ENCODE measurements around the gene TGIF1.

Gene TGIF1

DNA sequence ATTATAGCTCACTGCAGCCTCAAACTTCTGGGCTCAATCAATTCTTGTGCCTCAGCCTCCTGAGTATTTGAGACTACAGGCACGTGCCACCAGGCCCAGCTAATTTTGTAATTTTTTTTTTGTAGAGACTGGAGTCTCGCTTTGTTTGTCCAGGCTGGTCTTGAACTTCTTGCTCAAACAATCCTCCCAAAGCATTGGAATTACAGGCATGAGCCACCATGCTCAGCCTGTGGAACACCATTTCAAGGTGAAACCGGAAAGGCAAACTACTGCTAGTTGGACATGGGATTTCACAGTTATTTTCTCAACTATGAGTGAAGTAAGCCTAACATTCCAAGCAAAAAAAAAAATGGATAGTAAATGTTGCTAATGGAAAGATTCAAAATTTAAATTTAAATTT lies 20.9 kb upstream of the TGIF1 start:
- DNase-seq (ENCODE audit: low read depth, low spot score) = no peak
- Histone ChIP-seq H3K27me3 (ENCODE audit: control insufficient read depth, insufficient read depth, low read length) (no peaks in the 10 kb centered on the region), H3K27ac (ENCODE audit: low read length) (no peak overlapping the region), H3K9me3 (ENCODE audit: control insufficient read depth, insufficient read depth, low read length) (no peaks in the 10 kb centered on the region), H3K36me3 (ENCODE audit: control insufficient read depth, insufficient read depth, low read length) (no peaks in the 10 kb centered on the region), H3K4me1 (ENCODE audit: control insufficient read depth, insufficient read depth, low read length) (no peaks in the 10 kb centered on the region), H3K4me3 (ENCODE audit: low read length) (no peak overlapping the region)
- WGBS (ENCODE audit: insufficient coverage, insufficient read length) = no CpG with 5 or more reads among the region's 3 CpGs

DNA sequence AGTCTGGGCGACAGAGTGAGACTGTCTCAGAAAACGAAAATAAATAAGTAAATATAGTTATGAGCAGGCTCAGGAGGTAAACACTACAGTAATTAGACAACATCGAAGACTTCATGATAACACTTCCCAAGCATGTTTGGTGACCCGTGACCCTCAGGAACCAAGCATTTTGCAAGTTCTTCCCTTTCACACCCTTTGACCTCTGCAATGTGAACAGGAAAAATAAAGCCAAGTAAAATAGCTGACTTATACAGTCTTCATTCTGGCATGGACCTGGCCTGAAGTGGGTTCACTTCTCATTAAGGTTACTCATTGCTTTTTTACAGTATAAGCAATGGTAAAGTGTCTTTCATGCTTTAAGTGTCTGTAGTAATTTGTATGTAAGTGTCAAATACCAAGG lies 15.3 kb upstream of the TGIF1 start:
- no peak for DNase-seq (ENCODE audit: low read depth, low spot score)
- Histone ChIP-seq H3K27ac (ENCODE audit: low read length) (no peak overlapping the region), H3K9me3 (ENCODE audit: control insufficient read depth, insufficient read depth, low read length) (no peaks in the 10 kb centered on the region), H3K27me3 (ENCODE audit: control insufficient read depth, insufficient read depth, low read length) (no peaks in the 10 kb centered on the region), H3K4me1 (ENCODE audit: control insufficient read depth, insufficient read depth, low read length) (no peaks in the 10 kb centered on the region), H3K4me3 (ENCODE audit: low read length) (no peak overlapping the region), H3K36me3 (ENCODE audit: control insufficient read depth, insufficient read depth, low read length) (no peaks in the 10 kb centered on the region)
- WGBS (ENCODE audit: insufficient coverage, insufficient read length) = no CpG with 5 or more reads among the region's 4 CpGs

DNA sequence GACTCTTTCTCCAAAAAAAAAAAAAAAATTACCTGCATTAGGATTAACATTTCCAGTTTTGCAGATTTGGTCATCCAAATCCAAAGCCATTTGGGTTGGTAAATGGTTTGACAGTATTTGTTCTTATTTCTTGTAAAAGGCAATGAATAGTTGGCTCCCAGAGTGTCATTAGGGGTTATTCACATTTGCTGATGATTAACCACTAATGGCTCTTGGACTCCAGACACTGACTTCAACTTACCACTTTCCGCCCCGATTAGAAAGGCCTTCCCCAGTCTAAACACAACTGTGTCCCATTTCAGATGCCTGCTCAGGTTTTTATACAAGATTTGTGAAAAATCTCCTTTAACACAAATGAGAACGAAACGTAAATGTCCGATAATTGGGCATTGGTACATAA lies 9.6 kb upstream of the TGIF1 start:
- no peak overlapping the region for H3K4me3 ChIP-seq (ENCODE audit: low read length)
- no peak overlapping the region for H3K27ac ChIP-seq (ENCODE audit: low read length)
- H3K9me3 ChIP-seq (ENCODE audit: control insufficient read depth, insufficient read depth, low read length) = no peaks in the 10 kb centered on the region
- H3K36me3 ChIP-seq (ENCODE audit: control insufficient read depth, insufficient read depth, low read length) = no peaks in the 10 kb centered on the region
- no peak for DNase-seq (ENCODE audit: low read depth, low spot score)
- H3K4me1 ChIP-seq (ENCODE audit: control insufficient read depth, insufficient read depth, low read length) = 0 out of 2 replicates have a peak, but pooled peaks cover 2% of the 10 kb centered on the region
- H3K27me3 ChIP-seq (ENCODE audit: control insufficient read depth, insufficient read depth, low read length) = no peaks in the 10 kb centered on the region
- WGBS (ENCODE audit: insufficient coverage, insufficient read length) = no CpG with 5 or more reads among the region's 5 CpGs

DNA sequence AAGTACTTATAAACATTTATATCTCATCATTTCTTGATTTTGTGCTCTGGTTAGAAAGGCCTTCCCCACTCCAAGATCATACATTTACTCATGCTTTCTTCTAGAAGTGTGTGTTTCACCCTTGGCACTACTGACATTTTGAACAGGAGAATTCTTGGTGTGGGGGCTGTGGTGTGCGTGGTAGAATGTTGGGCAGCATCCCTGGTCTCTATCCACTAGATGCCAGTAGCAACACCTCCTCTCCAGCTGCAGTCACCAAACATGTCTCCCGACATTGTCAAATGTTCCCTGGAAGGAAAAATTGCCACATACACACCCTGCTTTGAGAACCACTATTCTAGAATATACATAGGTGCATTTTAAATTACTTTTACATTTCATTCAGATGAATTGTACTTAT lies 8.7 kb upstream of the TGIF1 start:
- Histone ChIP-seq H3K27me3 (ENCODE audit: control insufficient read depth, insufficient read depth, low read length) (no peaks in the 10 kb centered on the region), H3K27ac (ENCODE audit: low read length) (no peak overlapping the region), H3K4me3 (ENCODE audit: low read length) (no peak overlapping the region), H3K9me3 (ENCODE audit: control insufficient read depth, insufficient read depth, low read length) (no peaks in the 10 kb centered on the region), H3K4me1 (ENCODE audit: control insufficient read depth, insufficient read depth, low read length) (0 out of 2 replicates have a peak, but pooled peaks cover 2% of the 10 kb centered on the region), H3K36me3 (ENCODE audit: control insufficient read depth, insufficient read depth, low read length) (no peaks in the 10 kb centered on the region)
- no peak for DNase-seq (ENCODE audit: low read depth, low spot score)
- WGBS (ENCODE audit: insufficient coverage, insufficient read length) = no CpG with 5 or more reads among the region's 2 CpGs

DNA sequence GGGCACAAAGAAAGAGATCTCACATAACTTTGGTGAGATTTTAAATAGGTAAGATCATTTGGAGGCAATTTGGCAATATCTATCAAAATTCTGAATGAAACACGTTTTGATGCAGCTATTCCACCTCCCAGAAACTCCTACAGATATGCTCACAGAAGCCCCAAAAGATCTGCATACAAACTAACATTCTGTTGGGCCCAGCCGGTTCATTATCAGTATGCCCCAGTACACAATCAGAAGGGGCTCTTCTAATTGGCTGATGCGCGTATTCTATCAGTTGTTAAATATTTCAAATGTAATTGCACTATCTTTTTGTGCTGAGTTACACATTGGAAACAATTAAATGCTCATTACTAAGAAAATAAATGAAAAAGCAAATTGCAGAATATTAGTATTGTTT lies 7.1 kb upstream of the TGIF1 start:
- Histone ChIP-seq H3K4me1 (ENCODE audit: control insufficient read depth, insufficient read depth, low read length) (0 out of 2 replicates have a peak, but pooled peaks cover 2% of the 10 kb centered on the region), H3K27me3 (ENCODE audit: control insufficient read depth, insufficient read depth, low read length) (no peaks in the 10 kb centered on the region), H3K36me3 (ENCODE audit: control insufficient read depth, insufficient read depth, low read length) (no peaks in the 10 kb centered on the region), H3K4me3 (ENCODE audit: low read length) (no peak overlapping the region), H3K27ac (ENCODE audit: low read length) (no peak overlapping the region), H3K9me3 (ENCODE audit: control insufficient read depth, insufficient read depth, low read length) (no peaks in the 10 kb centered on the region)
- no peak for DNase-seq (ENCODE audit: low read depth, low spot score)
- no CpG with 5 or more reads among the region's 4 CpGs for WGBS (ENCODE audit: insufficient coverage, insufficient read length)

DNA sequence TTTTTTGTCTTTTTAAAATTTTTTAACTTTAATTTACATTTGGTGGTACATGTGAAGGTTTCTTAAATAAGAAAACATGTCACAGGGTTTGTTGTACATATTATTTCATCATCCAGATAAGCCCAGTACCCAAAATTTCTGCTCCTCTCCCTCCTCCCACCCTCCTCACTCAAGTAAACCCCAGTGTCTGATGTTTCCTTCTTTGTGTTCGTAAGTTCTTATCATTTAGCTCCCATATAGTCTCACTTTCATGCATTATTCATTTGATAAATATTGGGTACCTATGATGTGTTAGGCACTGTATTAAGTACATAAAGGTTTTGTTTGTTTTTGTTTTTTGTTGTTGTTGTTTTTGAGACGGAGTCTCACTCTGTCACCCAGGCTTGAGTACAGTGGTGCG lies 5.7 kb upstream of the TGIF1 start:
- DNase-seq (ENCODE audit: low read depth, low spot score) = no peak
- WGBS (ENCODE audit: insufficient coverage, insufficient read length) = no CpG with 5 or more reads among the region's 3 CpGs
- H3K4me3 ChIP-seq (ENCODE audit: low read length) = no peak overlapping the region
- H3K4me1 ChIP-seq (ENCODE audit: control insufficient read depth, insufficient read depth, low read length) = 0 out of 2 replicates have a peak, but pooled peaks cover 2% of the 10 kb centered on the region
- H3K9me3 ChIP-seq (ENCODE audit: control insufficient read depth, insufficient read depth, low read length) = no peaks in the 10 kb centered on the region
- H3K36me3 ChIP-seq (ENCODE audit: control insufficient read depth, insufficient read depth, low read length) = no peaks in the 10 kb centered on the region
- no peak overlapping the region for H3K27ac ChIP-seq (ENCODE audit: low read length)
- no peaks in the 10 kb centered on the region for H3K27me3 ChIP-seq (ENCODE audit: control insufficient read depth, insufficient read depth, low read length)

DNA sequence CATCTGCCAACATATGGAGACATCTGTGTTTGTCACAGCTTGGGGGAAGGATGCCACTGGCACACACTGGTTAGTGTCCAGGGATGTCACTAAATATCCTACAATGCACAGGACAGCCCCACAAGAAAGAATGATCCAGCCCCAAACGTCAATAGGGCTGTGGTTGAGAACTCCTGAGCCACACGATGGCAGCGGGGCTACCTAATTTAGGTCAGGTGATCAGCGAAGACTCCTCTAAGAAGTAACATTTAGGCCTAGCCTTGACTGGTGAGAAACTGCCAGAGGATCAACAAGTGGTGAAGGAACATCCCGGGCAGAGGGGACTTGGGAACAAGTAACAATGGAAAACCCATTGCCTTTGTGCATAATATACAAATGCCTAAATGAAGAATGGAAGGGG lies 5.0 kb upstream of the TGIF1 start:
- no peak for DNase-seq (ENCODE audit: low read depth, low spot score)
- Histone ChIP-seq H3K36me3 (ENCODE audit: control insufficient read depth, insufficient read depth, low read length) (no peaks in the 10 kb centered on the region), H3K27ac (ENCODE audit: low read length) (no peak overlapping the region), H3K9me3 (ENCODE audit: control insufficient read depth, insufficient read depth, low read length) (no peaks in the 10 kb centered on the region), H3K4me1 (ENCODE audit: control insufficient read depth, insufficient read depth, low read length) (0 out of 2 replicates have a peak, but pooled peaks cover 2% of the 10 kb centered on the region), H3K27me3 (ENCODE audit: control insufficient read depth, insufficient read depth, low read length) (no peaks in the 10 kb centered on the region), H3K4me3 (ENCODE audit: low read length) (no peak overlapping the region)
- WGBS (ENCODE audit: insufficient coverage, insufficient read length) = no CpG with 5 or more reads among the region's 5 CpGs

DNA sequence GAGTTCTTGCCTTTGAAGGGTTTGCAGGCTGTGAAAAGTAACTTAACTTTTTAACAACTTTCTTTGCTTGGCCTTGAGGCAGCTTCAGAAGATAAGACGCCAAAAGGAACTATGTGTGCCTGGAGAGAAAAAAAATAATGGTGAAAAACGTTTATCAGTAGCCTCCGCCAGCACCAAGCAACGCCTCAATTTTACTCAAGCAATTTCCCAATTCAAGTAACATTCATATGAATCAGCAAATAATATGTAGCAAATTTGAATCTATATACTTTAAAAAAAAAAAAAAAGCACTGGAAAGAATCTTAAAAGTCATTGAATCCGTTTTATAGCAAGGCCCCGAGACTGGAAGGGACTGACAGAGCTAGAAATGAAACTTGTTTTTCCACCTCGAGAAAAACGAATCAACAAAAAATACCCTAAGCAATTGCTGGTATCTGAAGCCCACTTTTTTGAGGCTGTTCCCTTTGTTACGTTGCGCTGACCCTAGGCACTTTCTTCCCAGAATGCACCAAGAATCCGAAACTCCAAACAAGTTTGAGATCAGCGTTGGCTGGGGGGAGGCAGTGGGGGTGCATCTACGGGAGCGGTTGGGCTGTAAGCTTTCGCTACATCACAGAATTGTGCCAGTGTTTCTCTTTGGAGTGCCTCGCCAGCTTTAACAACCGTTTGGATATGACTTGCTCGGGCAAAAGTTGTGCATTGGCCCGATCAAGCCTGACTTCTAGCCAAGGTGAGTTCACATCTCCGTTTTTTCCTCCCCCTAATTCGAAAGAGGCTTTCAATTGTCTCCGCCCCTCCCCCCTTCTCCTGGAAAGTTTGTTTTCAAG lies 2.7 kb upstream of the TGIF1 start:
- no peaks in the 10 kb centered on the region for H3K9me3 ChIP-seq (ENCODE audit: control insufficient read depth, insufficient read depth, low read length)
- H3K4me1 ChIP-seq (ENCODE audit: control insufficient read depth, insufficient read depth, low read length) = 0 out of 2 replicates have a peak, but pooled peaks cover 2% of the 10 kb centered on the region
- H3K27me3 ChIP-seq (ENCODE audit: control insufficient read depth, insufficient read depth, low read length) = no peaks in the 10 kb centered on the region
- DNase-seq (ENCODE audit: low read depth, low spot score) = no peak
- no CpG with 5 or more reads among the region's 22 CpGs for WGBS (ENCODE audit: insufficient coverage, insufficient read length)
- peak overlapping the region; percentile 28; the same call in 1 of the 2 replicates for H3K4me3 ChIP-seq (ENCODE audit: low read length)
- H3K27ac ChIP-seq (ENCODE audit: low read length) = peak overlapping the region; percentile 11
- H3K36me3 ChIP-seq (ENCODE audit: control insufficient read depth, insufficient read depth, low read length) = no peaks in the 10 kb centered on the region

DNA sequence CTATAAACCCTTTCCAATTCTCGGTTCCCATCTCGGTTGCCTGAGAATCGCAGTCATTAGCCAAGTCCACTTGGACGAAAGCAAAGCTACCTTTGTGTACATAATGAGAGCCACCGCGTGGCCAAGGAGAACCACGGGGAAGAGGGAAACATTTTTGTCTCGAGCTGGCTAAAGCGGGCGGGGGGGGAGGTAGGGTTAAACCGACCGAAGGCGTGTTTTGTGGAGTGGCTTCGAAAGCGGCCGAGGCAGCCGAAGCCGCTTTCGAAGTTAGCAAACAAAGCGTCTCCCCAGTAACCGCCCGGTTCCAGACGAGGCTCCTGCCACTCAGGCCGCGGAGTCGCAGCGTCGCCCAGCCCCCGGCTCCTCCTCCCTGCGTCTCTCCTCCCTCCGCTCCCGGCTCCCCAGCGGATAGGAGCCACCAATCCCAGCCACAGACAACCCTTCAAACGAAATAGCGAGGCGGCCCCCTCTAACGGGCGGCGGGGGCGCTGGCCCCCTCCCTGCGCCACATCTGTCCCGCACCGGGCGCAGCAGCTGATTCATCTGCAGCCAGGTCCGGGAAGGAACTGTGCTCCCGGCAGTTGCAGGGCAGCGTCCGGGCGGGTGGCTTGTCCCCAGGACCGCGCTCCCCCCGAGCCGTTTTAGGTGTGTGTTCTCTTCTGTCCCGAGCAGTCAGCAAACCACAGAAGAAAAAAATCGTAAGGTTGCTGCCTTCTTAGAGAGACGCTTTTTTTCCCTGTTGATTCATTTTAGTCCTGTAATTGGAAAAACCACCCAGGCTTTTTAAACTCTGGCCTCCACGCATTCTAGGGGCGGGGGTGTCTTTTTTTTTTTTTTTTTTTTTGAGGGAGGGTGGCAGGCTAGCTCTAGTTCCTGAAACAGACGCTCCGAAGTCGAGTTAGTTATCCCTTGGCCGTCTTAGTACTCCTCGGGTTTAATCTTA lies 1.8 kb upstream of the TGIF1 start:
- H3K36me3 ChIP-seq (ENCODE audit: control insufficient read depth, insufficient read depth, low read length) = no peaks in the 10 kb centered on the region
- peak overlapping the region; percentile 11 for H3K27ac ChIP-seq (ENCODE audit: low read length)
- H3K4me1 ChIP-seq (ENCODE audit: control insufficient read depth, insufficient read depth, low read length) = 0 out of 2 replicates have a peak, but pooled peaks cover 2% of the 10 kb centered on the region
- no peak for DNase-seq (ENCODE audit: low read depth, low spot score)
- no peaks in the 10 kb centered on the region for H3K9me3 ChIP-seq (ENCODE audit: control insufficient read depth, insufficient read depth, low read length)
- WGBS (ENCODE audit: insufficient coverage, insufficient read length) = no CpG with 5 or more reads among the region's 63 CpGs
- no peaks in the 10 kb centered on the region for H3K27me3 ChIP-seq (ENCODE audit: control insufficient read depth, insufficient read depth, low read length)
- peak overlapping the region; percentile 98; the same call in 1 of the 2 replicates for H3K4me3 ChIP-seq (ENCODE audit: low read length)

DNA sequence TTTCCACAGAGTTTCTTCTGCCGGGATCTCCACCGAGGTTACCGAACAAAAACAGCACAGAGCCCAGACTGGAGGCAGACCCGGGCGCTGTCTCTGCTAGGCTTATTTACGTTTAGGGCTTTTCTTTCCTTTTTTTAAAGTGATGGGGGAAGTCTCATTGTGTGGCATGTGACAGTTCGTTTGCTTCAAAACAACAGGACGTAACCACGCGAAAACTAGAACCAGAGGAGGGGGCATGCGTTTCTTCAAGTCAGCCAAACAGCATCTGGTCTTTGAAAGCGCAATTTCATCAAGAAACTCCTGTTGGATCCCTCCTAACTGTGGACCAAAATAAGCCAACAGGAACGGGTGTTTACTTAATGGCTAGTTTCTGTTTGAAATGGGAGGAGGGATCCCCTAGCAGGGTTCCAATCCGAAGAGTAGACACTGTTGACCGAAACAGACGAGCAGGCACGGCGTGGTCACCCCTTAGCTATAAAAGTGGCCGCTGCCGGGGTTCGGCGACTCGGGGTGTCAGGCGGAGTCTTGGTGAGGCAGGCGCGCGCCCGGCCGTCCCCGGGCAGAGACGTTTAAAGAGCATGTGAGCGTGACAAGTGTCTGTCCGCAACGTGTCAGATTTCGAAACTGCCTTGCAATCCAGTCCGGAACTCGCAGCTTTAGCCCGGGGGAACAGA lies 997 bp upstream of the TGIF1 start:
- Histone ChIP-seq H3K36me3 (ENCODE audit: control insufficient read depth, insufficient read depth, low read length) (no peaks in the 10 kb centered on the region), H3K4me1 (ENCODE audit: control insufficient read depth, insufficient read depth, low read length) (0 out of 2 replicates have a peak, but pooled peaks cover 2% of the 10 kb centered on the region), H3K27me3 (ENCODE audit: control insufficient read depth, insufficient read depth, low read length) (no peaks in the 10 kb centered on the region), H3K4me3 (ENCODE audit: low read length) (peak overlapping the region; percentile 98; the same call in 1 of the 2 replicates), H3K27ac (ENCODE audit: low read length) (no peak overlapping the region), H3K9me3 (ENCODE audit: control insufficient read depth, insufficient read depth, low read length) (no peaks in the 10 kb centered on the region)
- no peak for DNase-seq (ENCODE audit: low read depth, low spot score)
- no CpG with 5 or more reads among the region's 38 CpGs for WGBS (ENCODE audit: insufficient coverage, insufficient read length)
